H1 (cell line): Measurements from ENCODE around the gene STXBP5. TPM values are rescaled to one million over a fixed set of nuclear protein-coding genes. Genes with fewer than 3 reads are reported as not detected.

ENCODE experiments used
- BCL11A ChIP-seq, 2 experiments: IDR thresholded peaks; one replicate each; pipeline ENCODE4 v1.6.1; 2011; ENCODE audit warnings: low read depth in 2 of 2, low read length in 2 of 2, mild to moderate bottlenecking in 2 of 2
- CHD2 ChIP-seq: IDR thresholded peaks from 2 replicates; pipeline ENCODE4 v1.6.1; 2012; ENCODE audit warnings: low read length, improper control_type of control experiment
- EGR1 ChIP-seq: IDR thresholded peaks from 2 replicates; pipeline ENCODE4 v1.6.1; 2011; ENCODE audit warnings: low read depth, low read length, borderline replicate concordance
- EP300 ChIP-seq, 2 experiments: IDR thresholded peaks; 1 replicate in 1 of 2; 2 replicates in 1 of 2; pipeline ENCODE4 v1.6.1; 2011 to 2012; ENCODE audit warnings: low read depth in 2 of 2, low read length in 2 of 2, mild to moderate bottlenecking in 2 of 2, borderline replicate concordance in 1 of 2, inconsistent platforms in 1 of 2, moderate library complexity in 1 of 2
- GTF2F1 ChIP-seq: IDR thresholded peaks from 2 replicates; pipeline ENCODE4 v1.6.1; 2012; ENCODE audit warnings: low read depth, low read length, improper control_type of control experiment, borderline replicate concordance
- KDM1A ChIP-seq: fragments of 200-600, 300-600 bp; sonication (generic); IDR thresholded peaks from 2 replicates; pipeline ENCODE4 v1.7.1; 2016; ENCODE audit warnings: mild to moderate bottlenecking, low read length, borderline replicate concordance
- RNF2 ChIP-seq: fragments of 200-900, 300-1000 bp; sonication (generic); IDR thresholded peaks from 2 replicates; pipeline ENCODE4 v1.7.1; 2016; ENCODE audit warnings: borderline replicate concordance, low read depth, mild to moderate bottlenecking, antibody characterized with exemption, low read length; ENCODE audit not compliant: poor library complexity, severe bottlenecking; ENCODE audit errors: missing control alignments
- SP1 ChIP-seq: IDR thresholded peaks from 2 replicates; pipeline ENCODE4 v1.6.1; 2011; ENCODE audit warnings: low read depth, low read length
- polyA plus RNA-seq, 7 experiments: library from polyadenylated mRNA; depleted of rRNA in 3 of 7; stranded (reverse) in 5 of 7; unstranded in 2 of 7; fragments of >200 nt in 5 of 7; fragments of 200-250 nt in 2 of 7; gene quantifications; 1 replicate in 5 of 7; 2 replicates in 1 of 7; 4 replicates in 1 of 7; pipeline versions ENCODE4 v1.2.1 to v1.2.3, GENCODE V29; 2011 to 2013; ENCODE audit warnings: missing spikeins in 2 of 7, mixed read lengths in 2 of 7
- total RNA-seq: library from RNA; stranded (reverse); fragmentation: NEBNext Ultra II Directional; extraction: Animal tissue kit (Norgen Biotek cat#: 25700); gene quantifications from 2 replicates; pipeline ENCODE4 v1.2.1, GENCODE V29; 2021
- TF ChIP-seq, protein P1 (sequence below): fragments of 300-600 bp; sonication (generic); IDR thresholded peaks from 2 replicates; pipeline ENCODE4 v1.7.1; 2012; ENCODE audit warnings: low read length, moderate library complexity, mild to moderate bottlenecking, inconsistent platforms; ENCODE audit not compliant: insufficient replicate concordance
- TF ChIP-seq, protein P2 (sequence below): IDR thresholded peaks from 2 replicates; pipeline ENCODE4 v1.6.1; 2011; ENCODE audit warnings: low read depth, mild to moderate bottlenecking, low read length; ENCODE audit not compliant: insufficient read depth

The STXBP5 gene
- total and polyA plus RNA-seq, 2 of the 8 experiments (the other 6 are each of a cell fraction or from before 2014, with no cell fraction given): 2.7 to 10.8 TPM

DNA sequence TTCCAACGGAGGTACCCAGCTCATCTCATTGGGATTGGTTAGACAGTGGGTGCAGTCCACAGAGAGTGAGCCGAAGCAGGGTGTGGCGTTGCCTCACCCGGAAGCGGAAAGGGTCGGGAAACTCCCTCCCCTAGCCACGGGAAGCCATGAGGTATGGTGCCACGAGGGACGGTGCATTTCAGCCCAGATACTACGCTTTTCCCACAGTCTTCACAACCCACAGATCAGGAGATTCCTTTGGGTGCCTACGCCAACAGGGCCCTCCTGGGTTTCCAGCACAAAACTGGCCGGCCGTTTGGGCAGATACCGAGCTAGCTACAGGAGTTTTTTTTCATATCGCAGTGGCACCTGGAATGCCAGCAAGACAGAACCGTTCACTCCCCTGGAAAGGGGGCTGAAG lies 46.9 kb downstream of the STXBP5 start (continued):
- TF ChIP-seq, protein P1, sequence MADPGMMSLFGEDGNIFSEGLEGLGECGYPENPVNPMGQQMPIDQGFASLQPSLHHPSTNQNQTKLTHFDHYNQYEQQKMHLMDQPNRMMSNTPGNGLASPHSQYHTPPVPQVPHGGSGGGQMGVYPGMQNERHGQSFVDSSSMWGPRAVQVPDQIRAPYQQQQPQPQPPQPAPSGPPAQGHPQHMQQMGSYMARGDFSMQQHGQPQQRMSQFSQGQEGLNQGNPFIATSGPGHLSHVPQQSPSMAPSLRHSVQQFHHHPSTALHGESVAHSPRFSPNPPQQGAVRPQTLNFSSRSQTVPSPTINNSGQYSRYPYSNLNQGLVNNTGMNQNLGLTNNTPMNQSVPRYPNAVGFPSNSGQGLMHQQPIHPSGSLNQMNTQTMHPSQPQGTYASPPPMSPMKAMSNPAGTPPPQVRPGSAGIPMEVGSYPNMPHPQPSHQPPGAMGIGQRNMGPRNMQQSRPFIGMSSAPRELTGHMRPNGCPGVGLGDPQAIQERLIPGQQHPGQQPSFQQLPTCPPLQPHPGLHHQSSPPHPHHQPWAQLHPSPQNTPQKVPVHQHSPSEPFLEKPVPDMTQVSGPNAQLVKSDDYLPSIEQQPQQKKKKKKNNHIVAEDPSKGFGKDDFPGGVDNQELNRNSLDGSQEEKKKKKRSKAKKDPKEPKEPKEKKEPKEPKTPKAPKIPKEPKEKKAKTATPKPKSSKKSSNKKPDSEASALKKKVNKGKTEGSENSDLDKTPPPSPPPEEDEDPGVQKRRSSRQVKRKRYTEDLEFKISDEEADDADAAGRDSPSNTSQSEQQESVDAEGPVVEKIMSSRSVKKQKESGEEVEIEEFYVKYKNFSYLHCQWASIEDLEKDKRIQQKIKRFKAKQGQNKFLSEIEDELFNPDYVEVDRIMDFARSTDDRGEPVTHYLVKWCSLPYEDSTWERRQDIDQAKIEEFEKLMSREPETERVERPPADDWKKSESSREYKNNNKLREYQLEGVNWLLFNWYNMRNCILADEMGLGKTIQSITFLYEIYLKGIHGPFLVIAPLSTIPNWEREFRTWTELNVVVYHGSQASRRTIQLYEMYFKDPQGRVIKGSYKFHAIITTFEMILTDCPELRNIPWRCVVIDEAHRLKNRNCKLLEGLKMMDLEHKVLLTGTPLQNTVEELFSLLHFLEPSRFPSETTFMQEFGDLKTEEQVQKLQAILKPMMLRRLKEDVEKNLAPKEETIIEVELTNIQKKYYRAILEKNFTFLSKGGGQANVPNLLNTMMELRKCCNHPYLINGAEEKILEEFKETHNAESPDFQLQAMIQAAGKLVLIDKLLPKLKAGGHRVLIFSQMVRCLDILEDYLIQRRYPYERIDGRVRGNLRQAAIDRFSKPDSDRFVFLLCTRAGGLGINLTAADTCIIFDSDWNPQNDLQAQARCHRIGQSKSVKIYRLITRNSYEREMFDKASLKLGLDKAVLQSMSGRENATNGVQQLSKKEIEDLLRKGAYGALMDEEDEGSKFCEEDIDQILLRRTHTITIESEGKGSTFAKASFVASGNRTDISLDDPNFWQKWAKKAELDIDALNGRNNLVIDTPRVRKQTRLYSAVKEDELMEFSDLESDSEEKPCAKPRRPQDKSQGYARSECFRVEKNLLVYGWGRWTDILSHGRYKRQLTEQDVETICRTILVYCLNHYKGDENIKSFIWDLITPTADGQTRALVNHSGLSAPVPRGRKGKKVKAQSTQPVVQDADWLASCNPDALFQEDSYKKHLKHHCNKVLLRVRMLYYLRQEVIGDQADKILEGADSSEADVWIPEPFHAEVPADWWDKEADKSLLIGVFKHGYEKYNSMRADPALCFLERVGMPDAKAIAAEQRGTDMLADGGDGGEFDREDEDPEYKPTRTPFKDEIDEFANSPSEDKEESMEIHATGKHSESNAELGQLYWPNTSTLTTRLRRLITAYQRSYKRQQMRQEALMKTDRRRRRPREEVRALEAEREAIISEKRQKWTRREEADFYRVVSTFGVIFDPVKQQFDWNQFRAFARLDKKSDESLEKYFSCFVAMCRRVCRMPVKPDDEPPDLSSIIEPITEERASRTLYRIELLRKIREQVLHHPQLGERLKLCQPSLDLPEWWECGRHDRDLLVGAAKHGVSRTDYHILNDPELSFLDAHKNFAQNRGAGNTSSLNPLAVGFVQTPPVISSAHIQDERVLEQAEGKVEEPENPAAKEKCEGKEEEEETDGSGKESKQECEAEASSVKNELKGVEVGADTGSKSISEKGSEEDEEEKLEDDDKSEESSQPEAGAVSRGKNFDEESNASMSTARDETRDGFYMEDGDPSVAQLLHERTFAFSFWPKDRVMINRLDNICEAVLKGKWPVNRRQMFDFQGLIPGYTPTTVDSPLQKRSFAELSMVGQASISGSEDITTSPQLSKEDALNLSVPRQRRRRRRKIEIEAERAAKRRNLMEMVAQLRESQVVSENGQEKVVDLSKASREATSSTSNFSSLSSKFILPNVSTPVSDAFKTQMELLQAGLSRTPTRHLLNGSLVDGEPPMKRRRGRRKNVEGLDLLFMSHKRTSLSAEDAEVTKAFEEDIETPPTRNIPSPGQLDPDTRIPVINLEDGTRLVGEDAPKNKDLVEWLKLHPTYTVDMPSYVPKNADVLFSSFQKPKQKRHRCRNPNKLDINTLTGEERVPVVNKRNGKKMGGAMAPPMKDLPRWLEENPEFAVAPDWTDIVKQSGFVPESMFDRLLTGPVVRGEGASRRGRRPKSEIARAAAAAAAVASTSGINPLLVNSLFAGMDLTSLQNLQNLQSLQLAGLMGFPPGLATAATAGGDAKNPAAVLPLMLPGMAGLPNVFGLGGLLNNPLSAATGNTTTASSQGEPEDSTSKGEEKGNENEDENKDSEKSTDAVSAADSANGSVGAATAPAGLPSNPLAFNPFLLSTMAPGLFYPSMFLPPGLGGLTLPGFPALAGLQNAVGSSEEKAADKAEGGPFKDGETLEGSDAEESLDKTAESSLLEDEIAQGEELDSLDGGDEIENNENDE: no peak
- TF ChIP-seq CHD2 (no peak), GTF2F1 (no peak), EGR1 (no peak), BCL11A (IDR thresholded peaks at IDR 0.05; ENCODE audit: low read depth in 2 of 2, low read length in 2 of 2) (no peak), RNF2 (no peak), EP300 (IDR thresholded peaks at IDR 0.05; ENCODE audit: borderline replicate concordance in 1 of 2, low read depth in 2 of 2, low read length in 2 of 2) (no peak), KDM1A (no peak), SP1 (no peak)
- TF ChIP-seq, protein P2, sequence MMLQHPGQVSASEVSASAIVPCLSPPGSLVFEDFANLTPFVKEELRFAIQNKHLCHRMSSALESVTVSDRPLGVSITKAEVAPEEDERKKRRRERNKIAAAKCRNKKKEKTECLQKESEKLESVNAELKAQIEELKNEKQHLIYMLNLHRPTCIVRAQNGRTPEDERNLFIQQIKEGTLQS: no peak
